NT2/D1 (cell line): ENCODE data around the gene FEZF1.
A peak's percentile ranks its signal among the peaks of the same experiment; 100 is the strongest.

ENCODE experiments used
- DNase-seq: peaks from one replicate; pipeline ENCODE4 v3.0.0-alpha.2; 2011; ENCODE audit warnings: low read depth, low spot score
- H3K27me3 ChIP-seq: 2 replicates; pipeline ENCODE4 v1.6.0; 2011; ENCODE audit warnings: mild to moderate bottlenecking; ENCODE audit not compliant: insufficient read length, insufficient read depth
- H3K36me3 ChIP-seq: 2 replicates; pipeline ENCODE4 v1.6.1; 2011; ENCODE audit warnings: mild to moderate bottlenecking, low read length, mixed read lengths; ENCODE audit not compliant: insufficient read depth, insufficient read length
- H3K4me1 ChIP-seq: 2 replicates; pipeline ENCODE4 v1.5.1; 2011; ENCODE audit not compliant: insufficient read depth, insufficient read length
- H3K4me3 ChIP-seq: 2 replicates; pipeline ENCODE4 v1.5.1; 2011; ENCODE audit warnings: low read depth; ENCODE audit not compliant: insufficient read length
- H3K9ac ChIP-seq: 2 replicates; pipeline ENCODE4 v1.6.0; 2011; ENCODE audit warnings: low read depth; ENCODE audit not compliant: insufficient read length
- H3K9me3 ChIP-seq: 2 replicates; pipeline ENCODE4 v1.5.1; 2011; ENCODE audit warnings: mild to moderate bottlenecking, low read length; ENCODE audit not compliant: insufficient read depth
- SUZ12 ChIP-seq: IDR thresholded peaks from 2 replicates; pipeline ENCODE4 v1.6.1; 2011; ENCODE audit not compliant: insufficient read length, insufficient read depth; ENCODE audit errors: extremely low read depth
- YY1 ChIP-seq: IDR thresholded peaks from 2 replicates; pipeline ENCODE4 v1.6.1; 2011; ENCODE audit not compliant: insufficient read length, insufficient read depth
- ZNF274 ChIP-seq: IDR thresholded peaks from 2 replicates; pipeline ENCODE4 v1.6.1; 2011; ENCODE audit warnings: mild to moderate bottlenecking, low read depth, low read length

The FEZF1 gene

DNA sequence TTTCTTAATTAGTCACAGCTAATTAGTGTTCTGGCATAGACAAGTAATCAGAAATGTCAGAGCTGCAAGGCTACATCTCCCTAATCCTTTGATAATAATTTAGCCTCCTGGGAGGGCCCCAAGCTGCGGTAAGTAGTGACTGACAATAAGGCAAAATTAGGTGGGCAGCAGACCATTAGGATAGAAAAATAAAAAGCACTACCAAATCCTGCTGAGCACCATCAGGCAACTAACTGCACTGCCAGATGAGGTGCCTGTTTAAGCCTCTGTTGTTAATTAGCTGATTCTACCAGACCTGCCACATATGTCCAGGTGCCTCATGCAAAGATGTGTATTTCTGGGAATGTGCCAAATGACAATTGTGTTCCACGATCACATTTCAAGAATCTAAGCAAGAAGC, 32.5 kb upstream of the FEZF1 start:
- TF ChIP-seq SUZ12, result no peak
- TF ChIP-seq YY1, result no peak
- TF ChIP-seq ZNF274, result no peak
- no peaks in the 10 kb centered on the region for H3K36me3 ChIP-seq

DNA sequence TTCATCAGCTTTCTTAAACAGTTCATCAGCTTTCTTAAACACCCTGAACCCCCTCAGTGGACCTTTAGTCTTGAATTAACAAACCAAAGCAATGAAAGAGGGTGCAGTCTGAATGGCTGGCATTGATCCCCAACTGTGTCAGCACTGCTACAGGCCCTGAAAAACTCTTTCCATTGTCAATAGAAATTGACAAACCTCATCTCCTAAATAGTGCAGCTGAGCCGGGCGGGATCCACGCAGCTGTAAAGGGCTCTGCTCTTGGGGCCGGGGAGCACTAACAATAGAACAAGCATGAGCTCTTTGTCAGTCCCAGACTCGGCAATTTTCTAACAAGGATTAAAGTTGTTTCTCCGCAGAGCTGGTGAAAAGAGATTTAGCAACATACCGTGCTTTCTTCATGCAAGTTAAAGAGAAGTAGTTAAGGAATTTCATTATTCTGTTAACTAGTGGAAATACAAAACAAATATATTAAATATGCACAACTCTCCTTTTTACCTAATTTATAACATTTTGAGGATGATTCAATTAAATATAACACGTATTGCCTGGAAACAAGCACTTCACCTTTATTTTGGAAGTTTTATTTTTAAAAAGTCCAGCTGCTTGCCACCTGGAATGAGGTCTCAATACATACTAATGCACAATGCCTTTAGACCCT, 24.7 kb upstream of the FEZF1 start:
- Histone ChIP-seq H3K36me3 (no peaks in the 10 kb centered on the region), H3K9me3 (no peaks in the 10 kb centered on the region), H3K4me3 (no peak overlapping the region), H3K9ac (no peak overlapping the region), H3K4me1 (no peaks in the 10 kb centered on the region), H3K27me3 (no peaks in the 10 kb centered on the region)
- TF ChIP-seq YY1, result no peak
- TF ChIP-seq SUZ12, result no peak
- no peak for TF ChIP-seq ZNF274
- no peak for DNase-seq

More for the DNA sequence above, 32.5 kb upstream of the FEZF1 start:
- no peak overlapping the region for H3K4me3 ChIP-seq
- H3K4me1 ChIP-seq, result no peaks in the 10 kb centered on the region
- H3K9me3 ChIP-seq, result no peaks in the 10 kb centered on the region
- no peaks in the 10 kb centered on the region for H3K27me3 ChIP-seq
- no peak for DNase-seq
- H3K9ac ChIP-seq, result no peak overlapping the region

DNA sequence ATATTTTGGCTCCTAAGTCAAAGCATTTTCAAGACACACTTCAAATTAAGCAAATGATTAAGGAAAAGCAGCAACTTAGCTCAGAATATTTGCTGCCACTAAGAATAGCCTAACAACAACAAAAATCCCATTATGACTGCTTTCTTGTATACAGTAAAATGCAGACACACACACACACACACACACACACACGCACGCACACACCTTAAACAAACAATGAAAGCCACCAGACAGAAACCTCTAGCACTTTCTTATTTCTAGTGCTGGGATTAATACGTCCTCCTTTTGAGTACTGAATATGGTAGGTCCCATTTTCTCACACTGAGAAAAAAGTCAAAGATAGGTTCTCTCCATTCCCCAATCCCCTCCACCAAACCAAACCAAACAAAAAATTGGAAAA, 23.4 kb upstream of the FEZF1 start:
- no peaks in the 10 kb centered on the region for H3K4me1 ChIP-seq
- no peak for DNase-seq
- H3K27me3 ChIP-seq, result no peaks in the 10 kb centered on the region
- H3K36me3 ChIP-seq, result no peaks in the 10 kb centered on the region
- no peaks in the 10 kb centered on the region for H3K9me3 ChIP-seq
- TF ChIP-seq ZNF274 (no peak), SUZ12 (no peak), YY1 (no peak)
- no peak overlapping the region for H3K4me3 ChIP-seq
- no peak overlapping the region for H3K9ac ChIP-seq

DNA sequence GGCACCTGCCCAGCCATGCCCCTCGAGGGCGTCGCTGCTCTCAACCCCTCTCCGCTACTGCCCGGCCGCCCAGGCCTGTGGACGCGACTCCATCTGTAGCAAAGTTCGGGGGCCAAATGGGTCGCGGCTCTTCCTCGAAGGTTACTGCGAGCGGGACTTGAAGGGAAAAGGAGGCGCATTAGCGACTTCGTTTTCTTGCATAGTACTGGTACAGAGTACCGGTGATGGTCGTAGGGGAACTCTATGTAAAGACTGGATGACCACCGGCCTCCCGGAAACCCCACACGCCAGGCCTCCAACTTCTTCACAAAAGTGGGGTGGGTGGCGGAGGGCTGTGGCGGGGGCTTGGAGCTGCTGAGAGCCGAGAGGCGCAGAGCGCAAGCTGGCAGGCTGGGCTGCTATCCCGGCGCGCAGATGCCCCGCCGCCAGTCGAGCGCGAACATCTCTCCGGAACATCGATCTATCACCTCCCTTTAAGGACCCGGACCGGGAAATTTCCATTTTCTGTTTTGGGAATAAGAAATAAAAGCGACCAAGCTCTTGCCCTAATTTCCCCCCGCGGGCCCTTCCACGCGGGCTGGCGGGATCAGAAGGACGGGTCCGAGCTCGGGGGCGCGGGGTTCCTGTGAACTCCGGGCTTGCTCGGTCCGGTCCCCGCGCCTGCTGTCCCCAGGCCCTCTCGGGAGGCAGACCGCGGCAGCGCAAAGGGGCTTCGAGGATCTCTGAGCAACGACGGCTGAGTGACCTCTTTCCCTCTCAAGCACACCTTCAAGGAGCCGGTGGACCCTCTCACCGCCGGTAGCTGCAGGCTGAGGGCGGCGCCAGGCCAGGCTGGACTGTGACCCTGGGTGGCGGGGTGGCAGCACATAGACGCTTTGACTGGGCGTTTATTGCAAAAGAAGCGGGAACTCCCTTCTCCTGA, 12.2 kb upstream of the FEZF1 start:
- Histone ChIP-seq H3K27me3 (peaks cover 87% of the 10 kb centered on the region), H3K36me3 (no peaks in the 10 kb centered on the region), H3K4me1 (no peaks in the 10 kb centered on the region), H3K9me3 (no peaks in the 10 kb centered on the region), H3K4me3 (peak overlapping the region; percentile 24), H3K9ac (peak overlapping the region; percentile 21)
- no peak for TF ChIP-seq ZNF274
- TF ChIP-seq YY1, result no peak
- TF ChIP-seq SUZ12, result peak; percentile 43
- no peak for DNase-seq

DNA sequence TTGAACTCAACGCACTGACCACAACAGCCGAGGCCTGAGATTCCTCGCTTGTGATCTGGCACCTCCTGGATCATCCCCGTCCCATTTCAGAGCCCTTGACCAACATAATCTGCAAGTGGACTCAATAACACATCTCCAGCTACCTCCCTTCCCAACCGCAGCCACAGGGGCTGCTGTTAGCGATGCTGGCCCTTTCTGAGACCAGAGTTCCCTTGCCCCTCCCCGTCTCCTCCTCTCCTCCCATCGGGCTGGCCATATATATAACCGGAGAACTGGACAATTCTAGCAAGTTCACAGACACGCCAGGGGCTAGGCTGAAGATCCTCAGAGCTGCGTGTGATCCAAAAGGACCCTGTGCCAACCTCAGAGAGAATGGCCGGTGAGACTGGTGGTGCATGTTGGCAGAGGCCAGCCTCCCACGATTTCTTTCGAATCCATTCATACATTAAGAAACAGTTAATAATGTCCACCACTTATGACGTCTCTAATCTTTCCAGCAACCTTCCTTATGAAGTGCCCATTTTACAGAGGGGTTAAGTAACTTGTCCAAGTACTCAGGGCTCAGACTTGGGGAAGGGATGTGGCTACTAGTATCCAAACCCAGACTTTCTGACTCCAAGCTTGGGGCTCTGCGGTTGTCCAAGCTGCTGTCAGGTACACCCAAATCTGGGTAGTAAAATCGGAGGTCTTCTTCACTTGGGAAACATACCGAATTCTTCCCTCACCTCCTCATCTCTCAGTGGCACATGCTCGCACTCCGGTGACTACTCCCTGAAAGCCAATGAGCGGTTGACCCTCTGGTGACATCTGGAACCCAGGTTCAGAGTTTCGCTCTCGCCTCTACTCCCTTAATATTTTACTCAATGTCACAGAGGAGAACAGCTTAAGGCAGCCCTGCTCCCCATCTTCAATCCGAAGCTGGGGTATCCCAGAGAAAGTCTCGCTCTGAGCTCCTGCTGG, 11.2 kb upstream of the FEZF1 start:
- TF ChIP-seq SUZ12 (peak; percentile 58), YY1 (no peak), ZNF274 (no peak)
- H3K36me3 ChIP-seq, result no peaks in the 10 kb centered on the region
- no peak for DNase-seq
- H3K4me1 ChIP-seq, result no peaks in the 10 kb centered on the region
- H3K9me3 ChIP-seq, result no peaks in the 10 kb centered on the region
- no peak overlapping the region for H3K9ac ChIP-seq
- H3K27me3 ChIP-seq, result peaks cover 96% of the 10 kb centered on the region
- H3K4me3 ChIP-seq, result peak overlapping the region; percentile 15

DNA sequence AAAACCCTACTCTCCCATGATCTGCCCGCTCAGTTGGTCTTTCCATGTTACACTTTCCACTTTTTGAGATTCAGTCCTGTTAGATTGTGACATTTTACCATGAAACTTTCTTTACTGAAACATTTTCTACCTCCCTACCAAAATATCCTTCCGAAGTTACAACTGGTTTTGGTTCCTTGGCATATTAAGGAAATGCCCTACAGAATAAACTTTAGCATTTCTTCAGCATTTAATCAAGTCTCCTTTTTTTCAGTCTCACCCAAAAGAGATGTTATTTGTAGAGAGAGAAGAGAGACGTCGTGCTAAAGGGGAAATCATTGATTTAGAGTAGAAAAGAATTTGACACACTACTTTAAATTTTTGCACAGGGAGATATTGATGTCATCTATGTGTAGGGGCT, 9.7 kb upstream of the FEZF1 start:
- H3K9ac ChIP-seq, result no peak overlapping the region
- H3K9me3 ChIP-seq, result no peaks in the 10 kb centered on the region
- H3K36me3 ChIP-seq, result no peaks in the 10 kb centered on the region
- no peak for DNase-seq
- TF ChIP-seq ZNF274 (no peak), YY1 (no peak), SUZ12 (no peak)
- peaks cover 100% of the 10 kb centered on the region for H3K27me3 ChIP-seq
- H3K4me3 ChIP-seq, result no peak overlapping the region
- no peaks in the 10 kb centered on the region for H3K4me1 ChIP-seq

DNA sequence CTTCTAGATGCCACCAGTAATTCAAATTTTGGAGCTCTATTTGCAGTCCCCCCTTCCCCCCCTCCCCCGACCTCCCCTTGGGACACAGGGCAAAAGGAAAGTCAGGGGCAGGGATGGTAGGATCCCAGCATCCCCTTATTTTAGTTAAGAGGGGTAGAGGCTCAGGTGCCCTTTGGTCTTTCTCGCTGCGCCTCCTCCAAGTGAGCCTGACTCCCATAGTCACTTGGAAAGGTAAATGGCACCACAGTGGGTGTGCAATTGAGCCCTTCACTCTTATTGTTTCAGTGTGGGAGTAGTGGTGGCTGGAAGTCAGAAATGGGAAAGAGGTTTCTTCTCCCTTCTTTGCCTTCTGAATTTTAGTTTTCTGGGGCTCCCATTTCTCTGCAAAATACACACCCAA, 8.2 kb upstream of the FEZF1 start:
- Histone ChIP-seq H3K36me3 (no peaks in the 10 kb centered on the region), H3K9ac (no peak overlapping the region), H3K27me3 (peaks cover 100% of the 10 kb centered on the region), H3K4me3 (no peak overlapping the region), H3K4me1 (no peaks in the 10 kb centered on the region), H3K9me3 (no peaks in the 10 kb centered on the region)
- no peak for DNase-seq
- no peak for TF ChIP-seq ZNF274
- TF ChIP-seq SUZ12, result peak; percentile 41
